Prostate gland (tissue), 2 donors: ENCODE results near the gene PLA2G4D.

Source experiments
- POLR2AphosphoS5 ChIP-seq: sonication (generic); formaldehyde crosslinking; IDR thresholded peaks from one replicate; pipeline ENCODE4 v1.6.1; 2017; ENCODE audit warnings: antibody characterized with exemption
- TF ChIP-seq, protein P1 (sequence below), 4 experiments: fragments of 200-600 bp in 2 of 4; fragments of 450-650 bp in 2 of 4; sonication (generic) in 2 of 4; IDR thresholded peaks; 1 replicate in 3 of 4; 2 replicates in 1 of 4; pipeline ENCODE4 v1.5.1; 2016 to 2019; ENCODE audit warnings: antibody characterized with exemption in 4 of 4, mild to moderate bottlenecking in 2 of 4, moderate library complexity in 2 of 4

DNA sequence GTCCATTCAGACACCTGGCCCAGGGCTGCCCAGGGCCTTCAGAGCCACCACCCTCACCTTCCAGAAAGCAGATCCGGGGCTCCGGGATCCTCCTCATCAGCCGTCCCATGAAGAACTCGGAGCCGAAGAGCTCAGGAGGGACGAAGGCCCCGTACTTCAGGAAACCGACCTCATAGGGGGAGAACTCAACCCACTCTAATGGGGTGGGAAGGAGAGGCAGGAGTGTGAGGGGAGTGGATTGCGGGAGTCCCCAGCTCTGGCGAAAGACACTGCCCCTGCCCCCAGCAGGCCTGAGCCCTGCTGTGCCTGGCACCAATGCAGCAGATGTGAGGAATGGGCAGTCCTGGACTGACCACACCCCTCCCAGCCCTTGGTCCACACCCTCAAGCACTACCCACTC, 22.6 kb downstream of the PLA2G4D start:
- TF ChIP-seq, protein P1, sequence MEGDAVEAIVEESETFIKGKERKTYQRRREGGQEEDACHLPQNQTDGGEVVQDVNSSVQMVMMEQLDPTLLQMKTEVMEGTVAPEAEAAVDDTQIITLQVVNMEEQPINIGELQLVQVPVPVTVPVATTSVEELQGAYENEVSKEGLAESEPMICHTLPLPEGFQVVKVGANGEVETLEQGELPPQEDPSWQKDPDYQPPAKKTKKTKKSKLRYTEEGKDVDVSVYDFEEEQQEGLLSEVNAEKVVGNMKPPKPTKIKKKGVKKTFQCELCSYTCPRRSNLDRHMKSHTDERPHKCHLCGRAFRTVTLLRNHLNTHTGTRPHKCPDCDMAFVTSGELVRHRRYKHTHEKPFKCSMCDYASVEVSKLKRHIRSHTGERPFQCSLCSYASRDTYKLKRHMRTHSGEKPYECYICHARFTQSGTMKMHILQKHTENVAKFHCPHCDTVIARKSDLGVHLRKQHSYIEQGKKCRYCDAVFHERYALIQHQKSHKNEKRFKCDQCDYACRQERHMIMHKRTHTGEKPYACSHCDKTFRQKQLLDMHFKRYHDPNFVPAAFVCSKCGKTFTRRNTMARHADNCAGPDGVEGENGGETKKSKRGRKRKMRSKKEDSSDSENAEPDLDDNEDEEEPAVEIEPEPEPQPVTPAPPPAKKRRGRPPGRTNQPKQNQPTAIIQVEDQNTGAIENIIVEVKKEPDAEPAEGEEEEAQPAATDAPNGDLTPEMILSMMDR (IDR thresholded peaks at IDR 0.05): no peak
- TF ChIP-seq POLR2AphosphoS5: no peak
